ENCODE results near the gene ASB18.

DNA sequence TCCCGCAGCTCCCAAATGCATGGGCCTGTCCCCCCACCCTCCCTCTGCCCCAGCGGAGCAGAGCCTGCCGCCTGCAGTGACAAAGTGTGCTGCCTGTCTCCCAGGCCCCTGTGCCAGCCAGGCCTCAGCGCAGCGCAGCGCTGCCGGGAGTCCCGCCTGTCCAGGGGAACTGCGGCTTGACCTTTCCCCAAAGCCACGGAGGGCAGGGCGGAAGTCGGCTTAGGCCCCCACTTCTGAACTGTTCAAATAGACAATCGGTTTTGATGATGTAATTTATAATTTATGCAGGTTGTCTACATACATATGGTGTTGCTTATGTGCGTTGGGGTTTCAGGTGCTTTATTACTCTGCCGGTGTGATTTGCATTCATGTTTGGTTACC, 103.1 kb downstream of the ASB18 start:
- TF ChIP-seq, protein P1, sequence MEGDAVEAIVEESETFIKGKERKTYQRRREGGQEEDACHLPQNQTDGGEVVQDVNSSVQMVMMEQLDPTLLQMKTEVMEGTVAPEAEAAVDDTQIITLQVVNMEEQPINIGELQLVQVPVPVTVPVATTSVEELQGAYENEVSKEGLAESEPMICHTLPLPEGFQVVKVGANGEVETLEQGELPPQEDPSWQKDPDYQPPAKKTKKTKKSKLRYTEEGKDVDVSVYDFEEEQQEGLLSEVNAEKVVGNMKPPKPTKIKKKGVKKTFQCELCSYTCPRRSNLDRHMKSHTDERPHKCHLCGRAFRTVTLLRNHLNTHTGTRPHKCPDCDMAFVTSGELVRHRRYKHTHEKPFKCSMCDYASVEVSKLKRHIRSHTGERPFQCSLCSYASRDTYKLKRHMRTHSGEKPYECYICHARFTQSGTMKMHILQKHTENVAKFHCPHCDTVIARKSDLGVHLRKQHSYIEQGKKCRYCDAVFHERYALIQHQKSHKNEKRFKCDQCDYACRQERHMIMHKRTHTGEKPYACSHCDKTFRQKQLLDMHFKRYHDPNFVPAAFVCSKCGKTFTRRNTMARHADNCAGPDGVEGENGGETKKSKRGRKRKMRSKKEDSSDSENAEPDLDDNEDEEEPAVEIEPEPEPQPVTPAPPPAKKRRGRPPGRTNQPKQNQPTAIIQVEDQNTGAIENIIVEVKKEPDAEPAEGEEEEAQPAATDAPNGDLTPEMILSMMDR (IDR thresholded peaks at IDR 0.05), result no peak
- TF ChIP-seq POLR2A (IDR thresholded peaks at IDR 0.05), result no peak
- no peak for TF ChIP-seq EP300 (IDR thresholded peaks at IDR 0.05)
